CD4-positive, alpha-beta T cell (primary cell): ENCODE data around the gene ACTN1. TPM values are rescaled to one million over a fixed set of nuclear protein-coding genes. Genes with fewer than 3 reads are reported as not detected.
"Not testable (repeated sequence)": the region's sequence is repeated elsewhere in the genome, so short reads cannot be mapped to it uniquely, and the experiment has no call there.

Experiments
- ATAC-seq: fragments of 200-7000 bp; cut with Tn5 transposase; one replicate; pipeline ENCODE4 v1.10.0; 2022; ENCODE audit warnings: mild to moderate bottlenecking; ENCODE audit not compliant: poor library complexity
- CTCF ChIA-PET: fragments of 350-600 bp; sonication (Branson Sonifier 250); formaldehyde crosslinking; loops from one replicate; lab custom pipeline; 2021; ENCODE audit warnings: antibody characterized with exemption, inconsistent platforms; lab: Charles Lee
- POLR2A ChIA-PET: fragments of 350-600 bp; sonication (Branson Sonifier 250); formaldehyde crosslinking; loops from one replicate; lab custom pipeline; 2021; ENCODE audit warnings: antibody characterized with exemption, inconsistent platforms; lab: Charles Lee
- DNase-seq, 14 experiments: peaks; one replicate each; pipeline ENCODE4 v3.0.0-alpha.2; 2013 to 2020; ENCODE audit warnings: mixed read lengths in 2 of 14
- H3K27ac ChIP-seq, 2 donors: one replicate each; pipeline versions ENCODE4 v1.5.1 to v1.7.0; 2013; ENCODE audit warnings: low read length in 2 of 2, low read depth in 1 of 2, mild to moderate bottlenecking in 1 of 2
- H3K27me3 ChIP-seq, 2 experiments: 1 replicate in 1 of 2; 2 replicates in 1 of 2; pipeline versions ENCODE4 v1.6.1 to v1.7.0; 2013; ENCODE audit warnings: low read length in 2 of 2, control low read depth in 1 of 2, mild to moderate bottlenecking in 1 of 2, moderate library complexity in 1 of 2; ENCODE audit not compliant: insufficient read depth in 2 of 2, control insufficient read depth in 1 of 2
- H3K36me3 ChIP-seq: one replicate; pipeline ENCODE4 v1.6.1; 2013; ENCODE audit warnings: low read length, control low read depth; ENCODE audit not compliant: insufficient read depth
- H3K4me1 ChIP-seq: one replicate; pipeline ENCODE4 v1.6.1; 2013; ENCODE audit warnings: low read length, control low read depth; ENCODE audit not compliant: insufficient read depth
- H3K4me3 ChIP-seq: one replicate; pipeline ENCODE4 v1.5.1; 2013; ENCODE audit warnings: mild to moderate bottlenecking, low read length, moderate library complexity
- H3K9me3 ChIP-seq, 2 experiments: 1 replicate in 1 of 2; 2 replicates in 1 of 2; pipeline versions ENCODE4 v1.6.1 to v1.7.0; 2013; ENCODE audit warnings: low read length in 2 of 2, mild to moderate bottlenecking in 2 of 2, control low read depth in 1 of 2, moderate library complexity in 1 of 2; ENCODE audit not compliant: control insufficient read depth in 1 of 2, insufficient read depth in 1 of 2
- H3K27ac Mint-ChIP-seq: one replicate; pipeline ENCODE4 v1.8.0; 2020; ENCODE audit warnings: mixed read lengths
- H3K27me3 Mint-ChIP-seq: one replicate; pipeline ENCODE4 v1.8.0; 2021; ENCODE audit warnings: mixed read lengths
- H3K36me3 Mint-ChIP-seq: one replicate; pipeline ENCODE4 v1.8.0; 2021; ENCODE audit warnings: low read depth, mixed read lengths
- H3K4me1 Mint-ChIP-seq: one replicate; pipeline ENCODE4 v1.8.0; 2021; ENCODE audit warnings: low read depth, mixed read lengths
- H3K4me3 Mint-ChIP-seq: one replicate; pipeline ENCODE4 v1.8.0; 2020; ENCODE audit warnings: mild to moderate bottlenecking, mixed read lengths
- H3K9me3 Mint-ChIP-seq: one replicate; pipeline ENCODE4 v1.8.0; 2020; ENCODE audit warnings: mixed read lengths
- CTCF ChIP-seq: fragments of 200-600 bp; IDR thresholded peaks from one replicate; pipeline ENCODE4 v1.8.0; 2022; ENCODE audit warnings: antibody characterized with exemption, mild to moderate bottlenecking
- intact Hi-C, 2 experiments: fragments of 100-400 bp; cut with DNase I in 1 of 2; cut with micrococcal nuclease in 1 of 2; formaldehyde crosslinking; loops; one replicate each; pipeline versions ENCODE4 v1.15.1 to v1.9.0; 2023 to 2025; cut with DNase I, micrococcal nuclease
- total RNA-seq, 174 experiments: library from RNA in 2 of 174; stranded (reverse) in 2 of 174; gene quantifications; one replicate each; pipeline ENCODE4 v1.2.3 and lab custom pipeline; 2021 to 2026

The ACTN1 gene
- total RNA-seq, 2 experiments from 2014 or later, result 128 to 143 TPM

GRCh38 chr14:68848253-68848652 is 130.8 kb downstream of the ACTN1 start:
- Histone ChIP-seq H3K4me1 (peaks cover 10% of the 10 kb centered on the region), H3K27me3 (no peaks in the 10 kb centered on the region), H3K36me3 (no peaks in the 10 kb centered on the region), H3K27ac (no peak overlapping the region), H3K9me3 (peaks cover 0 to 4% of the 10 kb centered on the region in 2 experiments), H3K4me3 (no peak overlapping the region)
- no peak for TF ChIP-seq CTCF
- H3K9me3 Mint-ChIP-seq, result no peaks in the 10 kb centered on the region
- no peak overlapping the region for H3K27ac Mint-ChIP-seq
- ChIA-PET POLR2A (no interaction called here), CTCF (interaction anchor here (1.1 kb wide), 1 partner anchor 15 kb away, joined by 3 read pairs; no protein-coding TSS in a partner anchor)
- H3K36me3 Mint-ChIP-seq, result no peaks in the 10 kb centered on the region
- no peak overlapping the region for H3K4me3 Mint-ChIP-seq
- no peak for DNase-seq
- peaks cover 13% of the 10 kb centered on the region for H3K4me1 Mint-ChIP-seq
- ATAC-seq, result no peak
- intact Hi-C loops, result no loop called here
- H3K27me3 Mint-ChIP-seq, result no peaks in the 10 kb centered on the region

DNA sequence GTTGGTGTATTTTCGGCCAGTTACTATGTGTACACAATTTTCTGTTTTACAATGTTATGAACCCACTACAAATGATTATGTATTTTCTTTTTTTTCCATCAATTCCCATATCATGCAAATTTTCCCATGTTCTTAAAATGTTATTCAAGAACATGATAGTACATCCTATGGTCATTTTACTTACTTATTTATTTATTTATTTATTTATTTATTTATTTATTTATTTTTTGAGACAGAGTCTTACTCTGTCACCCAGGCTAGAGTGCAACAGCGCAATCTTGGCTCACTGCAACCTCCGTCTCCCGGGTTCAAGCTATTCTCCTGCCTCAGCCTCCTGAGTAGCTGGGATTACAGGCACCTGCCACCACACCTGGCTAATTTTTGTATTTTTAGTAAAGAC is 131.5 kb downstream of the ACTN1 start:
- H3K9me3 Mint-ChIP-seq, H3K9me3 ChIP-seq, DNase-seq, H3K36me3 Mint-ChIP-seq, H3K27me3 Mint-ChIP-seq, CTCF ChIA-PET, H3K27me3 ChIP-seq, POLR2A ChIA-PET, H3K4me3 Mint-ChIP-seq, H3K27ac Mint-ChIP-seq, ATAC-seq, H3K36me3 ChIP-seq, intact Hi-C loops, H3K27ac ChIP-seq, H3K4me3 ChIP-seq: not testable (repeated sequence)
- peaks cover 10% of the 10 kb centered on the region for H3K4me1 ChIP-seq
- peaks cover 13% of the 10 kb centered on the region for H3K4me1 Mint-ChIP-seq

- intact Hi-C loops, result no loop called here
- CTCF ChIA-PET, result no interaction called here
Measured at GRCh38 chr14:68846466-68846865, 132.6 kb downstream of the ACTN1 start.

More at GRCh38 chr14:68846466-68846865, 132.6 kb downstream of the ACTN1 start:
- Histone ChIP-seq H3K9me3 (no peaks in the 10 kb centered on the region), H3K4me1 (peaks cover 11% of the 10 kb centered on the region), H3K4me3 (no peak overlapping the region), H3K27ac (no peak overlapping the region), H3K27me3 (no peaks in the 10 kb centered on the region), H3K36me3 (no peaks in the 10 kb centered on the region)
- Mint-ChIP-seq H3K27ac (no peak overlapping the region), H3K9me3 (no peaks in the 10 kb centered on the region), H3K4me3 (no peak overlapping the region), H3K4me1 (peaks cover 18% of the 10 kb centered on the region), H3K27me3 (no peaks in the 10 kb centered on the region), H3K36me3 (no peaks in the 10 kb centered on the region)
- no peak for TF ChIP-seq CTCF
- ATAC-seq, result no peak
- DNase-seq, result no peak
- POLR2A ChIA-PET, result no interaction called here
